H1 (cell line): ENCODE data around the gene ALDH4A1. TPM values are rescaled to one million over a fixed set of nuclear protein-coding genes. Genes with fewer than 3 reads are reported as not detected.

ENCODE experiments used
- CTCF ChIA-PET: fragments of 300-600 bp; sonication (Branson Sonifier 250); formaldehyde crosslinking; loops from one replicate; lab custom pipeline; 2021; ENCODE audit not compliant: partially characterized antibody; lab: Charles Lee
- POLR2A ChIA-PET: fragments of 300-600 bp; sonication (Branson Sonifier 250); formaldehyde crosslinking; loops from one replicate; lab custom pipeline; 2021; ENCODE audit warnings: inconsistent platforms; ENCODE audit not compliant: partially characterized antibody; lab: Charles Lee
- DNase-seq, 2 experiments: peaks; one replicate each; pipeline versions ENCODE4 v3.0.0 to v3.0.0-alpha.2; 2010 to 2022; ENCODE audit warnings: low spot score in 2 of 2, low read depth in 1 of 2, mixed read lengths in 1 of 2
- FAIRE-seq: peaks from 2 replicates; lab custom pipeline; 2011; peaks lifted over from hg19 to GRCh38; lab: Jason Lieb, UNC
- H2AFZ ChIP-seq: 2 replicates; pipeline ENCODE4 v1.8.1; 2012; ENCODE audit warnings: low read length, inconsistent platforms
- H2AK5ac ChIP-seq: 2 replicates; pipeline ENCODE4 v1.6.1; 2013; ENCODE audit warnings: low read depth, low read length
- H2BK120ac ChIP-seq: replicated peaks from 2 replicates; pipeline ENCODE3; 2013; ENCODE audit warnings: low read depth, low read length, inconsistent platforms
- H2BK12ac ChIP-seq: 2 replicates; pipeline ENCODE4 v1.6.1; 2013; ENCODE audit warnings: low read depth, low read length
- H2BK15ac ChIP-seq: 2 replicates; pipeline ENCODE4 v1.6.1; 2013; ENCODE audit warnings: low read length
- H2BK20ac ChIP-seq: 2 replicates; pipeline ENCODE4 v1.6.1; 2013; ENCODE audit warnings: low read length
- H2BK5ac ChIP-seq: 2 replicates; pipeline ENCODE4 v1.6.1; 2013; ENCODE audit warnings: low read depth, low read length
- H3K14ac ChIP-seq: 2 replicates; pipeline ENCODE4 v1.6.1; 2013; ENCODE audit warnings: inconsistent platforms; ENCODE audit not compliant: insufficient read length
- H3K18ac ChIP-seq: 2 replicates; pipeline ENCODE4 v1.6.1; 2013; ENCODE audit warnings: low read length; ENCODE audit errors: extremely low read depth
- H3K23ac ChIP-seq: 2 replicates; pipeline ENCODE4 v1.6.1; 2013; ENCODE audit warnings: inconsistent platforms; ENCODE audit not compliant: insufficient read length
- H3K23me2 ChIP-seq: 2 replicates; pipeline ENCODE4 v1.6.1; 2013; ENCODE audit warnings: low read depth, low read length
- H3K27ac ChIP-seq: 2 replicates; pipeline ENCODE4 v1.6.1; 2011; ENCODE audit warnings: low read depth, low read length, inconsistent platforms
- H3K27me3 ChIP-seq, 4 experiments: replicated peaks in 1 of 4; 1 replicate in 1 of 4; 2 replicates in 3 of 4; pipeline versions ENCODE4 v1.6.1 to v1.8.1; 2011 to 2013; ENCODE audit warnings: low read length in 3 of 4, mild to moderate bottlenecking in 3 of 4, inconsistent platforms in 2 of 4, mixed read lengths in 2 of 4, moderate library complexity in 1 of 4; ENCODE audit not compliant: control insufficient read depth in 3 of 4, insufficient read depth in 3 of 4; ENCODE audit errors: extremely low read depth in 1 of 4
- H3K36me3 ChIP-seq, 4 experiments: 2 replicates each; pipeline versions ENCODE4 v1.6.1 to v1.8.1; 2011 to 2013; ENCODE audit warnings: mild to moderate bottlenecking in 4 of 4, low read length in 3 of 4, moderate library complexity in 2 of 4, control low read depth in 1 of 4, inconsistent platforms in 1 of 4; ENCODE audit not compliant: insufficient read depth in 4 of 4, control insufficient read depth in 2 of 4
- H3K4ac ChIP-seq: replicated peaks from 2 replicates; pipeline ENCODE3; 2013; ENCODE audit warnings: low read length, low read depth, mixed read lengths, inconsistent platforms; ENCODE audit not compliant: insufficient read length
- H3K4me1 ChIP-seq, 4 experiments: replicated peaks in 1 of 4; 1 replicate in 1 of 4; 2 replicates in 3 of 4; pipeline versions ENCODE4 v1.6.1 to v1.8.1; 2011 to 2013; ENCODE audit warnings: low read length in 3 of 4, inconsistent platforms in 2 of 4, mixed read lengths in 1 of 4; ENCODE audit not compliant: insufficient read depth in 4 of 4, control insufficient read depth in 3 of 4
- H3K4me2 ChIP-seq, 2 experiments: 2 replicates each; pipeline versions ENCODE4 v1.6.1 to v1.8.1; 2011 to 2013; ENCODE audit warnings: low read depth in 2 of 2, low read length in 2 of 2, control low read depth in 1 of 2, inconsistent platforms in 1 of 2, mild to moderate bottlenecking in 1 of 2; ENCODE audit not compliant: insufficient read depth in 1 of 2
- H3K4me3 ChIP-seq, 4 experiments: fragments of 200-600, 300-600 bp in 1 of 4; sonication (generic), shearing (Covaris generic), sonication (Bioruptor Twin) in 1 of 4; 2 replicates each; pipeline versions ENCODE4 v1.5.1 to v1.8.1; 2011 to 2016; ENCODE audit warnings: low read length in 4 of 4, low read depth in 3 of 4, control low read depth in 2 of 4, inconsistent platforms in 2 of 4, mild to moderate bottlenecking in 2 of 4, mixed read lengths in 1 of 4, moderate library complexity in 1 of 4; ENCODE audit not compliant: insufficient read depth in 2 of 4; ENCODE audit errors: extremely low read depth in 1 of 4
- H3K56ac ChIP-seq: replicated peaks from 2 replicates; pipeline ENCODE3; 2013; ENCODE audit warnings: low read depth, mild to moderate bottlenecking, mixed read lengths, low read length, inconsistent platforms; ENCODE audit not compliant: insufficient read length
- H3K79me1 ChIP-seq: 2 replicates; pipeline ENCODE4 v1.6.1; 2013; ENCODE audit warnings: low read depth, low read length, control low read depth
- H3K79me2 ChIP-seq, 2 experiments: 2 replicates each; pipeline versions ENCODE4 v1.6.1 to v1.8.1; 2012 to 2013; ENCODE audit warnings: low read length in 2 of 2, mild to moderate bottlenecking in 2 of 2, inconsistent platforms in 1 of 2; ENCODE audit not compliant: insufficient read depth in 2 of 2, control insufficient read depth in 1 of 2
- H3K9ac ChIP-seq, 4 experiments: replicated peaks in 1 of 4; 1 replicate in 1 of 4; 2 replicates in 3 of 4; pipeline versions ENCODE4 v1.6.1 to v1.8.1; 2011 to 2013; ENCODE audit warnings: low read depth in 3 of 4, low read length in 3 of 4, control low read depth in 2 of 4, mild to moderate bottlenecking in 2 of 4, moderate library complexity in 2 of 4, inconsistent platforms in 1 of 4; ENCODE audit errors: extremely low read depth in 1 of 4
- H3K9me3 ChIP-seq, 2 experiments: 2 replicates each; pipeline versions ENCODE4 v1.6.1 to v1.8.1; 2012 to 2013; ENCODE audit warnings: mild to moderate bottlenecking in 2 of 2, moderate library complexity in 2 of 2, control low read depth in 1 of 2, inconsistent platforms in 1 of 2, low read depth in 1 of 2, low read length in 1 of 2, mixed read lengths in 1 of 2; ENCODE audit not compliant: insufficient read depth in 2 of 2
- H4K20me1 ChIP-seq, 2 experiments: replicated peaks in 1 of 2; 2 replicates each; pipeline versions ENCODE3 to v1.8.1; 2011 to 2013; ENCODE audit warnings: inconsistent platforms in 2 of 2, low read length in 2 of 2, mild to moderate bottlenecking in 1 of 2; ENCODE audit not compliant: insufficient read depth in 2 of 2, control insufficient read depth in 1 of 2
- H4K5ac ChIP-seq: 2 replicates; pipeline ENCODE4 v1.6.1; 2013; ENCODE audit warnings: low read length, low read depth, mixed read lengths, inconsistent platforms; ENCODE audit not compliant: insufficient read length
- H4K8ac ChIP-seq: 2 replicates; pipeline ENCODE4 v1.8.0; 2013; ENCODE audit warnings: mild to moderate bottlenecking, moderate library complexity, low read length, inconsistent platforms; ENCODE audit not compliant: insufficient read depth; ENCODE audit errors: extremely low read depth
- H4K91ac ChIP-seq: replicated peaks from 2 replicates; pipeline ENCODE3; 2013; ENCODE audit warnings: low read length, mixed read lengths, inconsistent platforms; ENCODE audit not compliant: insufficient read length
- CBX8 ChIP-seq: fragments of 300-800, 300-1000 bp; sonication (generic); IDR thresholded peaks from 2 replicates; pipeline ENCODE4 v1.7.1; 2016; ENCODE audit warnings: low read depth, low read length, borderline replicate concordance
- CEBPB ChIP-seq: IDR thresholded peaks from 2 replicates; pipeline ENCODE4 v1.6.1; 2012; ENCODE audit warnings: low read depth, low read length
- CHD2 ChIP-seq: IDR thresholded peaks from 2 replicates; pipeline ENCODE4 v1.6.1; 2012; ENCODE audit warnings: low read length, improper control_type of control experiment
- CTBP2 ChIP-seq: IDR thresholded peaks from 2 replicates; pipeline ENCODE4 v1.7.0; 2011; ENCODE audit warnings: borderline replicate concordance, mild to moderate bottlenecking, moderate library complexity, mixed read lengths, low read length; ENCODE audit not compliant: insufficient read depth, insufficient read length
- EP300 ChIP-seq, 2 experiments: IDR thresholded peaks; 1 replicate in 1 of 2; 2 replicates in 1 of 2; pipeline ENCODE4 v1.6.1; 2011 to 2012; ENCODE audit warnings: low read depth in 2 of 2, low read length in 2 of 2, mild to moderate bottlenecking in 2 of 2, borderline replicate concordance in 1 of 2, inconsistent platforms in 1 of 2, moderate library complexity in 1 of 2
- GABPA ChIP-seq: IDR thresholded peaks from 2 replicates; pipeline ENCODE4 v1.6.1; 2011; ENCODE audit warnings: mild to moderate bottlenecking, low read length, moderate library complexity, borderline replicate concordance; ENCODE audit not compliant: insufficient read depth
- KDM4A ChIP-seq: IDR thresholded peaks from one replicate; pipeline ENCODE4 v1.7.1; 2012; ENCODE audit warnings: low read depth, mild to moderate bottlenecking, moderate library complexity, low read length, inconsistent platforms; ENCODE audit not compliant: severe bottlenecking
- NANOG ChIP-seq: IDR thresholded peaks from 2 replicates; pipeline ENCODE4 v1.6.1; 2011; ENCODE audit warnings: low read length, low read depth, mild to moderate bottlenecking, inconsistent platforms; ENCODE audit not compliant: insufficient read depth, poor library complexity, severe bottlenecking
- PHF8 ChIP-seq: fragments of 200-600 bp; sonication (generic); conservative IDR thresholded peaks from 2 replicates; pipeline ENCODE4 v1.7.1; 2012; ENCODE audit warnings: low read depth, mild to moderate bottlenecking, inconsistent platforms, low read length, moderate library complexity
- SAP30 ChIP-seq: fragments of 300-600 bp; sonication (generic); IDR thresholded peaks from 2 replicates; pipeline ENCODE4 v1.7.1; 2012; ENCODE audit warnings: low read length, moderate library complexity, mild to moderate bottlenecking, inconsistent platforms; ENCODE audit not compliant: insufficient read depth, insufficient replicate concordance
- WGBS, 2 experiments: shearing (Covaris generic) in 1 of 2; methylation state at CpG; one replicate each; pipeline versions ENCODE4 v1.1.6 to v1.1.7; 2013 to 2015; ENCODE audit warnings: low lambda C conversion rate in 2 of 2, mixed read lengths in 2 of 2, inconsistent platforms in 1 of 2, low coverage in 1 of 2, missing lambda C conversion rate in 1 of 2; ENCODE audit not compliant: insufficient replicate concordance in 2 of 2, insufficient coverage in 1 of 2, insufficient read length in 1 of 2; ENCODE audit errors: extremely low coverage in 1 of 2, missing lambda C conversion rate in 1 of 2; 5-methylcytosine and 5-hydroxymethylcytosine counted together
- polyA plus RNA-seq, 7 experiments: library from polyadenylated mRNA; depleted of rRNA in 3 of 7; stranded (reverse) in 5 of 7; unstranded in 2 of 7; fragments of >200 nt in 5 of 7; fragments of 200-250 nt in 2 of 7; gene quantifications; 1 replicate in 5 of 7; 2 replicates in 1 of 7; 4 replicates in 1 of 7; pipeline versions ENCODE4 v1.2.1 to v1.2.3, GENCODE V29; 2011 to 2013; ENCODE audit warnings: missing spikeins in 2 of 7, mixed read lengths in 2 of 7
- total RNA-seq: library from RNA; stranded (reverse); fragmentation: NEBNext Ultra II Directional; extraction: Animal tissue kit (Norgen Biotek cat#: 25700); gene quantifications from 2 replicates; pipeline ENCODE4 v1.2.1, GENCODE V29; 2021
- TF ChIP-seq, protein P1 (sequence below): IDR thresholded peaks from 2 replicates; pipeline ENCODE4 v1.6.1; 2011; ENCODE audit warnings: low read depth, mild to moderate bottlenecking, low read length; ENCODE audit not compliant: insufficient read depth

Gene ALDH4A1
- total and polyA plus RNA-seq, 2 of the 8 experiments (the other 6 are each of a cell fraction or from before 2014, with no cell fraction given): 30.3 to 35.9 TPM

GRCh38 chr1:18865176-18865575, 37.2 kb downstream of the ALDH4A1 start:
- CTCF ChIA-PET: interaction anchor here (2.1 kb wide), 1 partner anchor 42 kb away, joined by 8 read pairs; no protein-coding TSS in a partner anchor
- WGBS, 2 experiments: 73% methylated on average over 9 of the region's 9 CpGs; no CpG with 5 or more reads in 1 of the 2 experiments

More at GRCh38 chr1:18865176-18865575, 37.2 kb downstream of the ALDH4A1 start:
- Histone ChIP-seq H3K9ac (no peak overlapping the region), H2BK20ac (no peak overlapping the region), H4K5ac (no peak overlapping the region), H3K27ac (no peak overlapping the region), H3K23ac (no peak overlapping the region), H2AFZ (no peak overlapping the region), H2BK5ac (no peak overlapping the region), H3K4me1 (no peaks in the 10 kb centered on the region), H3K4me2 (no peak overlapping the region), H2BK15ac (no peak overlapping the region), H4K20me1 (peaks cover 0 to 3% of the 10 kb centered on the region in 2 experiments), H3K56ac (no peak overlapping the region), H3K79me2 (no peaks in the 10 kb centered on the region), H2AK5ac (no peak overlapping the region), H3K36me3 (no peaks in the 10 kb centered on the region), H3K4me3 (no peak overlapping the region), H3K4ac (no peak overlapping the region), H2BK12ac (no peak overlapping the region), H3K18ac (no peak overlapping the region), H4K8ac (no peak overlapping the region; the same call in 1 of the 2 replicates), H3K23me2 (no peaks in the 10 kb centered on the region), H3K14ac (no peak overlapping the region), H4K91ac (no peak overlapping the region), H3K27me3 (no peaks in the 10 kb centered on the region), H2BK120ac (no peak overlapping the region), H3K9me3 (no peaks in the 10 kb centered on the region), H3K79me1 (peaks cover 2% of the 10 kb centered on the region; the same call in 1 of the 2 replicates)
- TF ChIP-seq CBX8 (no peak), KDM4A (no peak), CHD2 (no peak), PHF8 (no peak), CTBP2 (no peak), EP300 (IDR thresholded peaks at IDR 0.05; ENCODE audit: borderline replicate concordance in 1 of 2, low read depth in 2 of 2, low read length in 2 of 2) (no peak), GABPA (no peak), SAP30 (no peak), NANOG (no peak), CEBPB (no peak)
- TF ChIP-seq, protein P1, sequence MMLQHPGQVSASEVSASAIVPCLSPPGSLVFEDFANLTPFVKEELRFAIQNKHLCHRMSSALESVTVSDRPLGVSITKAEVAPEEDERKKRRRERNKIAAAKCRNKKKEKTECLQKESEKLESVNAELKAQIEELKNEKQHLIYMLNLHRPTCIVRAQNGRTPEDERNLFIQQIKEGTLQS: no peak
- FAIRE-seq (no peak), DNase-seq (no peak)
- POLR2A ChIA-PET: no interaction called here
